ENCODE results near the gene LY6G6F.
A peak's percentile ranks its signal among the peaks of the same experiment; 100 is the strongest.

Gene LY6G6F

GRCh38 chr6:31728767-31729514 lies 22.3 kb downstream of the LY6G6F start, which contains the start of gene DDAH2:
DDAH2 (minus strand) TSS chr6:31729299; CDS start chr6:31729161, 138 bp downstream.
- TF ChIP-seq FOXP2 (optimal IDR thresholded peaks at IDR 0.05; ENCODE audit: borderline replicate concordance, extremely low read depth, extremely low read length, insufficient read depth): no peak
- no peak for TF ChIP-seq SIN3A (IDR thresholded peaks at IDR 0.05; ENCODE audit: borderline replicate concordance, insufficient read depth, low read length)
- no peak for TF ChIP-seq POLR2AphosphoS5 (IDR thresholded peaks at IDR 0.05; ENCODE audit: low read depth, low read length)
- TF ChIP-seq REST (IDR thresholded peaks at IDR 0.05; ENCODE audit: insufficient read depth in 1 of 2, low read depth in 2 of 2, low read length in 2 of 2): no peak
- no peak for TF ChIP-seq TAF1 (IDR thresholded peaks at IDR 0.05; ENCODE audit: borderline replicate concordance, insufficient read depth, low read length)

- no peak for TF ChIP-seq TAF1 (IDR thresholded peaks at IDR 0.05; ENCODE audit: borderline replicate concordance, insufficient read depth, low read length)
- no peak for TF ChIP-seq POLR2AphosphoS5 (IDR thresholded peaks at IDR 0.05; ENCODE audit: low read depth, low read length)
- no peak for TF ChIP-seq SIN3A (IDR thresholded peaks at IDR 0.05; ENCODE audit: borderline replicate concordance, insufficient read depth, low read length)
- no peak for TF ChIP-seq REST (IDR thresholded peaks at IDR 0.05; ENCODE audit: insufficient read depth in 1 of 2, low read depth in 2 of 2, low read length in 2 of 2)
- no peak for TF ChIP-seq FOXP2 (optimal IDR thresholded peaks at IDR 0.05; ENCODE audit: borderline replicate concordance, extremely low read depth, extremely low read length, insufficient read depth)
Measured at GRCh38 chr6:31729515-31729978, 22.9 kb downstream of the LY6G6F start.

GRCh38 chr6:31729979-31730630 lies 23.4 kb downstream of the LY6G6F start:
- peak; percentile 94; the same call in 1 of the 2 replicates for TF ChIP-seq SIN3A (IDR thresholded peaks at IDR 0.05; ENCODE audit: borderline replicate concordance, insufficient read depth, low read length)
- TF ChIP-seq POLR2AphosphoS5 (IDR thresholded peaks at IDR 0.05; ENCODE audit: low read depth, low read length): peak; percentile 92; the same call in 1 of the 2 replicates
- peak; percentile 71; the same call in 1 of the 2 replicates for TF ChIP-seq TAF1 (IDR thresholded peaks at IDR 0.05; ENCODE audit: borderline replicate concordance, insufficient read depth, low read length)
- TF ChIP-seq FOXP2 (optimal IDR thresholded peaks at IDR 0.05; ENCODE audit: borderline replicate concordance, extremely low read depth, extremely low read length, insufficient read depth): peak; percentile 25
- TF ChIP-seq REST (IDR thresholded peaks at IDR 0.05; ENCODE audit: insufficient read depth in 1 of 2, low read depth in 2 of 2, low read length in 2 of 2): no peak

- no peak for TF ChIP-seq SIN3A (IDR thresholded peaks at IDR 0.05; ENCODE audit: borderline replicate concordance, insufficient read depth, low read length)
- no peak for TF ChIP-seq REST (IDR thresholded peaks at IDR 0.05; ENCODE audit: insufficient read depth in 1 of 2, low read depth in 2 of 2, low read length in 2 of 2)
- no peak for TF ChIP-seq FOXP2 (optimal IDR thresholded peaks at IDR 0.05; ENCODE audit: borderline replicate concordance, extremely low read depth, extremely low read length, insufficient read depth)
- no peak for TF ChIP-seq TAF1 (IDR thresholded peaks at IDR 0.05; ENCODE audit: borderline replicate concordance, insufficient read depth, low read length)
Measured at GRCh38 chr6:31730631-31731086, 24.0 kb downstream of the LY6G6F start.
